Stimulated activated CD4-positive, alpha-beta T cell treated with anti-CD3 and anti-CD28 coated beads, Interleukin-4, amount 100 ng/mL, for 1 hour (primary cell): ENCODE results near the gene TYRP1.

Source experiments
- DNase-seq: peaks from one replicate; pipeline ENCODE4 v3.0.0-alpha.2; 2020

TYRP1 gene

GRCh38 chr9:12698266-12698665, 5.1 kb downstream of the TYRP1 start:
- DNase-seq: no peak

- no peak for DNase-seq
Observed at GRCh38 chr9:12698986-12699385, 5.8 kb downstream of the TYRP1 start.

DNA sequence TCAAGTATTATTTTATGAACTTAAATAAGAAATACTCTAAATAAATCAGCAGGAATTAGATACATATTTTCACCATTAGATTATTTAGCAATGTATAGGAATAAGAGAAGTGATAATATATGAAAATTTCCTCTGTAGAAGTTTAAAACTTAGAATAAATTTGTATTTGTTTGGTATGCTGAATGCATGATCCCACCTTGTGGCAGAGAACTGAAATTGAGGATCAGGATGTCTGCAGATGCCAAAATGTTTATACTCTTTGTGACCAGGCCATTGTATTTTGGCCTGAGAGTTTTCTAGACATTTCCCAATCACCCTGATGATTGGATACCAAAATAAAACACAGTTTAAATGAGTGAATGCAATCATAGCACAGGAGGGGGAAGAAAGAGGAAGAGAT, 6.3 kb downstream of the TYRP1 start:
- DNase-seq: no peak

GRCh38 chr9:12701126-12701525, 7.9 kb downstream of the TYRP1 start:
- no peak for DNase-seq

- DNase-seq: no peak
Observed at GRCh38 chr9:12702160-12702758, 9.1 kb downstream of the TYRP1 start.

- DNase-seq: no peak
Observed at GRCh38 chr9:12703996-12704395, 10.8 kb downstream of the TYRP1 start.

DNA sequence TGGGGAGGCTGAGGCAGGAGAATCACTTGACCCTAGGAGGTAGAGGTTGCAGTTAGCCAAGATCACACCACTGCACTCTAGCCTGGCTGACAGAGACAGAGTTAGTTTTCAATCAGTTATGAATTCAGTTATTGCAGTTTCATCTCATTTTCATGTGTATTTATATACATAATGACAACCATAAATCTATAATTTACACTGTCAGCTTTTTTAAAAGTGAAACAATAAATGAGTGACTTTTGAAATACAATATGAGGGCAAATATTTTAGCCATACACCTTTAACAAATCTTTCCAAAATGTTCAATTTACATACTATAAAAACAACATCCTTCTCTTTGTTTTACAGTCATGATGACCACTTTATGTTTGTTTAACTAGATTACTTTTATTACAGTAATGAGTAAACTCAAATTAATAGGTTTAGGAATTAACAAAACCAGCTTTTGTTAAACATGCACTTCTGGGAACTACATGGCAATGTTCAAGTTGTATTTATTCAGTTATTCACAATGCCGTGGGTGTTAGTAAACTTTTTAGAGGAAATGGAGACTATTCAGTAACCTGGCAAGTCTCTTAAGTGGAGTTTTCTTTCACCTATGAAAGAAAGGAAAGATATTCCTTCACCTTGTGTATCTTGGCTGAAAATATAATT, 12.7 kb downstream of the TYRP1 start:
- no peak for DNase-seq

- DNase-seq: no peak
Observed at GRCh38 chr9:12708562-12709298, 15.5 kb downstream of the TYRP1 start.

DNA sequence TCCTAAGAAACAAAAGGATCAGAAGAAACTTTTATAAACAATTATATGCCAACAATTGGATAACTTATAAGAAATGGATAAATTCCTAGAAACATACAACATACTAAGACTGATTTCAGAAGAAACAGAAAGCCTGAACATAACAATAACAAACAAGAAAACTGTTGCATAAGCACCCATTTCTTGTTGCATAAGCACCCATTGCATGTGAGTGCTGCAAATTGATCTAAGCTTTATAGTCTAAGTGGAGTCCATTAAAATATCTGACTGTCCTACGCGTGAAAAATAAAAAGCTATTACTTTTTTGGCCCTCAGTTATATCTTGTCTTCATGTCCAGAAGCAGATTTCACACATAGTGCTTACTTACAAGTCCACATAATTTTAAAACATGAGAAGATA, 19.3 kb downstream of the TYRP1 start:
- no peak for DNase-seq

DNA sequence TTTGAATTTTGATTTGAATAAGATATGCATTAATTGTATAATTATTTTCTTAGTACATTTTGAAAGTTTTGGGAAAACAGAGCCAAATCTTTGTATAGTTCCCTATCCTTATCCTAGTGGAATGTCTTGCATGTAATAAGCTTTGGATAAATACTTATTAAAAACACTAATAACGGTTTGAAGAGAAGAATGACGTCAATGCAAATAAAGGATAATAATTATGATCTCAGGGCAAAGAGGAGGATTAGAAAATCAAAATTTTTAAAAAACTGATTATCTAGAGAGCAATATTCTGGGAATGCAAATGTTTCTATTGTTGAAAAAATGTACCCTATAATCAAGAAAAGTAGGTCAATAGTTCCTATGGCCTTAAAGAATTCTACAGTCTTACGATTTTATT, 22.1 kb downstream of the TYRP1 start:
- DNase-seq: no peak

- DNase-seq: no peak
Observed at GRCh38 chr9:12716823-12717600, 23.8 kb downstream of the TYRP1 start.

DNA sequence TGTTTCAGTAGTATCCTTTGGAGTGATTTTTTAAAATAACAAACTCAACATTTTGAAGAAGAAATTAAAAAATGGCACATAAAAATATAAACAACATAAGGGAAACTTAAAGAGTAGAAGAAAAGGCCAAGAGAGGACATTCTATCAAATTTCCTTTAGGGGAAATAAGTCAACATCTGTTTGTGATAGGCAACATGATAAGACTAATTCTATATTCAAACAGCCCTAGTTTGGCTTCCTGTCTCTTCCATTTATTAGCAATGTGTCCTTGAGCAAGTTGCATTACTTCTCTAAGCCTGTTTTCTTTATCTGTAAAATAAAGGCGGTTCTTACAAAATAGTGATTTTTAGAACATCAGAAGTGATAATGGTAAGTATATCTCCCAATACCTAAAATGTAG, 24.7 kb downstream of the TYRP1 start:
- no peak for DNase-seq

DNA sequence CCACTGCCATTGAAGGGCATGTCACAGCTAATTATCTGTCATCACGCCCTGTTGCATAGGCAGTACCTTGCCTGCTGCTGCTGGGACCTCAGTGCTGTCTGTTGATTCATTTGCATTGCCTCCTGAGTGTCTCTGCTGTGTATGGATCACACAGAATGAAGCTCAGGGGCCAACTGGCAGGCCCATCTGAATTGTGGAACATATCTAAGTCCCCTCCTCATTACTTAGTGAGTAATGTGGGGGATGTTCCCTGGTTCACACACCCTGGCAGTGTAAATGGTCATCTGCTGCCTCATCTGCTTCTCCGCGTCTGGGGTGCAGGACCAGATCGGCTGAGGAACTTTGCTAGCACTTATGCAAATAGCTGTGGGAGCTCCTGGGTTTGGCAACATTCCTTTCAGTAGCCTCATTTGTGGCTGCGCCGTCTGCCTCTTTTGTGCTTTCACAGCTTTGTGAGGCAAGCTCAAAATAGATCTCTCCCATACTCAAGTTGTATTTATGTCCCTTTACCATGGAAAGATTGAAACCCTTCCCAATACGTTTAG, 25.4 kb downstream of the TYRP1 start:
- no peak for DNase-seq

- no peak for DNase-seq
Observed at GRCh38 chr9:12719431-12719830, 26.2 kb downstream of the TYRP1 start.

DNA sequence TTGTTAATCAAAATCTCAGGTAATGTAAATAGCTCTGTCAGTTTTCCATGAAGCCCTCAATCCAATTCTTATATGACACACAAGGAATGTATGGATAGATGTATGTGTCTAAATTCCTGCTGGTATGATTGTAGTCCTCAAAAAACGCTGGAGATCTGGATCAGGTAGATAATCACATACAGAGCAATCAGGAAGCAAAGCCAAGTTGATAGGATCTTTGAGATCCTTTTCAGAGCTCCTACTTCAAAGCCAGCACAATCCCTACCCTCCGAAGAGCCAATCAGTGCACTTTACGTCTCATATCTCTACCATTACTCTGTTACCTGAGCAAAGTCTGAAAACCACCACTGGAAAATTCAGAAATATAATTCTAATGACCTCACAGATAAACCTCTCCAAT, 27.4 kb downstream of the TYRP1 start:
- DNase-seq: no peak

DNA sequence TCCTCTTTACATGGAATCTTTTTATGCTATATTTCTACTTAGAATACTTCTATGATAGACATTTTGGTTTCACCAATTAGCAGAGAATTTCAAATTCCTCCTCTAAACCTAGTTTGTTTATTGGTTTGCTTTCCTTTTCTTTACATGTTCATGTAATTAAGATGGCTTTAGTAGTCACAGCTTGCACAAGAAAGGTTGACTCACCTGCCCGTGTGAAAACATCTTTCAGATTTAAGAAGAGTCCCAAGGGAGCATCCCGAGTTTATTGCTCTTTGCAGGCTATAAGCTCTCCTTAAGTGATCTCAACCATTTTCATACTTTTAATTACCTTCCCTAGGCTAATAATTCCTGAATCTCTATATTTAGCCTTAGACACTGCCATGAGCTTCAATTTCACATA, 28.9 kb downstream of the TYRP1 start:
- DNase-seq: no peak

- DNase-seq: no peak
Observed at GRCh38 chr9:12723409-12724028, 30.3 kb downstream of the TYRP1 start.

DNA sequence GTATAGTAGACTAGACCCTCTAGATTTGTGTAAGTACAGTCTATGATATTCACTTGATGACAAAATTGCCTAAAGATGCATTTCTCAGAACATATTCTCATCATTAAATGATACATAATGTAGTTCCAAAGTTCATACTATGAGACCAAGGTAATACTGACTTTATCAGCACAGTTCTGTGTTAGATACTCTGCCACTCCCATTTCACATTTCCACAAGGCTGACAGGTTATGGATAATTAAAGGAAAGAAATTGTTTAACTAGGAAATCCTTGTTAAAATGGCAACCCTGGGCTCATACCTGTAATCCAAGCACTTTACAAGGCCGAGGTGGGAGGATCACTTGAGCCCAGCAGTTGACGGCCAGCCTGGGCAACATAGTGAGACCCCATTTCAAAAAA, 33.6 kb downstream of the TYRP1 start:
- no peak for DNase-seq

DNA sequence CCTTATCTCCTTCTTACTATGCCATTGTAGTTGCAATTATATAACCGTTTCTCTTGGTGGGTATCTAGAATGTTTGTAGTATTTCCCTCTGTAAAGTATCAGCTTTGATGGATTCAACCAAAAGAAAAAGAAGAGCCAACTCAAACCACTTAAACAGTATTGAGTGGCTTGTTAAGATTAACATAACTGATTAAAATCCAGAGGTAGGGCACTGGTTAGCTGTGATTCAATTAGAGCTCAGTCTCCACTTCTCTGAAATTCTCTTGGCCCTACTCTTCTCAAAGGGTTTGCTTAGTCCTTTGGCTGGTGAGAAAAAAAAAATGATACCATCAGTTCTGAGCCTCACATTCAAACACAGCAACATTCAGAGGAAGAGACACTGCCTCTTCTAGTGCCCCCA, 37.0 kb downstream of the TYRP1 start:
- DNase-seq: no peak

DNA sequence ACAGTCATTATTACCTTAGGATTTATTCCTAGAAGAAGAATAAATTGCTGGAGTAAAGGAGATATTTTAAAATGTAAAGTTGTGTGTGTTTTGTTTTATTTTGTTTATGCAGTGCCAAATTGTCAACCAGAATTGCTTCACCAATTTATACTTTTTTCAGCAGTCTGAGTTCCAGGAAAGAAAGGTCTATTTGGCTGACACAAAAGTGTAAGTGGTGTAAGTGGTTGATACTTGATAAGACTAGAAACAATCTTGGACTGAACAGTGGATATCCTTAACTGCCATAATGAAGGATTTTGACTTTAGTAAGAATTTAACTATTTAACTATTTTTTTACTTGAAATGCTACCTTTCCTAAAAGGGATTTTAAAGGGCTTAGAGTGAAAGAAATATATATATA, 37.7 kb downstream of the TYRP1 start:
- no peak for DNase-seq

DNA sequence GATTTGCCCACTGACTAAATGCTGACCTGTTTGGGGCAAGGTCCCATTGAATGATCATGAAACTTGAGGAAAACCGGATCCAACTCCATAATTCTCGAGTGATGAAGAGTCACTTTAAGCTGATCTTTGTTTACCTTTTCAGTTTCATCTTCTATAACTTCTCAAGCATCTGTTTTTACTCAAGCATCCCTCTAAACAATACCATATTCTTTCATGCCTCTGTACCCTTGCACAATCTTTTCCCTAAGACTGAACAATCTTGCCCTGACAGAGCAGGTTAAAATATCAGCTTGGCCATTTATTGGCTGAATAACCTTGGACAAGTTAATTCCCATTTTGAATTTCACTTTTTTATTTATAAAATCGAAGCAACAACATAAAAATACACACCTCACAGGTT, 39.8 kb downstream of the TYRP1 start:
- no peak for DNase-seq

DNA sequence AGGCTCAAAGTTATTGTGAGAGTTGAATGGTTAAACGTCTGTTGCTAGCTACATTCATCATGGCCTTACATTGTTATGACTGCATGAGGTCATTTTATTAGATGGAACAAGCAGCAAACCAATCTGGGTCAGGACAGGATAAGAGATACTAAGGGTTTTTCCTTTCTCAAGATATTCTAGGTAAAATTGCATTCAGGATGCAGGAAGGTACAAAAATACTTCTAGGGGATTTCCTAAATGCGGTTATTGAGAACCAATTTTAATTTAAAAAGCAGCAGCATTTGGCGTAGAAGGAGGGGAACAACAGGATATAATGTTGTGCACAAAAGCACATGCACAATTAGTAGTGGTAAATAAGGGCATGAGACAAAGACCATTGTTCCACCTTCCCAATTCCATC, 42.5 kb downstream of the TYRP1 start:
- no peak for DNase-seq

DNA sequence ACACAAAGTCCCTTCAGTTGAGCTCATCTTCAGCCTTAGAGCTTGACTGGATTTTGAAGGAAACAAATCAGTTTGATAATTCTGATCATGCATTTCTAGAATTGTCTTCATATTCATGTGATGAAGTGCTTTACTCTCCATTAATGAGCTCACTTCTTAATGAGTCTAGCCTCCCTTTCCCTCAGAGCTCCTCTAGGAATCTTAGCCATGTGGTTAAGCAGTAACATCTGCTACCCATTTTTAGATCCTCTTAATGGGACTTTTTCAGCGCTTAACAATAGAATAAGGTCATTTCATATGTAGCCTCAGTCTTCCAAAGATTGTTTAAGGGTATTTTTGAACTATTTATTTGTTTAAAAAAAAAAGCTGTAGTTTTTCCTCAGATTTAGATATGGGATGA, 44.7 kb downstream of the TYRP1 start:
- no peak for DNase-seq
